Activated CD4-positive, alpha-beta T cell treated with anti-CD3 and anti-CD28 coated beads for 36 hours (primary cell): ENCODE results near the gene CREBBP. TPM values are rescaled to one million over a fixed set of nuclear protein-coding genes. Genes with fewer than 3 reads are reported as not detected.

Experiments
- ATAC-seq: fragments of 200-7000 bp; cut with Tn5 transposase; one replicate; pipeline ENCODE4 v1.10.0; 2021; ENCODE audit warnings: mild to moderate bottlenecking, moderate library complexity
- CTCF ChIA-PET: fragments of 350-600 bp; sonication (Branson Sonifier 250); formaldehyde crosslinking; loops from one replicate; lab custom pipeline; 2021; ENCODE audit warnings: antibody characterized with exemption; lab: Charles Lee
- POLR2A ChIA-PET: fragments of 350-600 bp; sonication (Branson Sonifier 250); formaldehyde crosslinking; loops from one replicate; lab custom pipeline; 2021; ENCODE audit warnings: antibody characterized with exemption, inconsistent platforms; lab: Charles Lee
- DNase-seq: peaks from one replicate; pipeline ENCODE4 v3.0.0-alpha.2; 2020
- H3K27ac Mint-ChIP-seq: one replicate; pipeline ENCODE4 v1.8.0; 2021; ENCODE audit warnings: mixed read lengths
- H3K27me3 Mint-ChIP-seq: one replicate; pipeline ENCODE4 v1.8.0; 2021; ENCODE audit warnings: mixed read lengths
- H3K36me3 Mint-ChIP-seq: one replicate; pipeline ENCODE4 v1.8.0; 2021; ENCODE audit warnings: low read depth, mixed read lengths
- H3K4me1 Mint-ChIP-seq: one replicate; pipeline ENCODE4 v1.8.0; 2021; ENCODE audit warnings: mixed read lengths
- H3K4me3 Mint-ChIP-seq: one replicate; pipeline ENCODE4 v1.8.0; 2021; ENCODE audit warnings: mild to moderate bottlenecking, moderate library complexity, mixed read lengths
- H3K9me3 Mint-ChIP-seq: one replicate; pipeline ENCODE4 v1.8.0; 2021; ENCODE audit warnings: low read depth, mixed read lengths
- intact Hi-C, 2 experiments: fragments of 100-400 bp; cut with DNase I in 1 of 2; cut with micrococcal nuclease in 1 of 2; formaldehyde crosslinking; loops; one replicate each; pipeline versions ENCODE4 v1.14.2 to v1.15.1; 2022 to 2024; cut with DNase I, micrococcal nuclease
- total RNA-seq, 2 experiments: library from RNA; stranded (reverse); gene quantifications; one replicate each; pipeline ENCODE4 v1.2.3, GENCODE V29; 2021

Gene CREBBP
- total RNA-seq, 2 experiments from 2014 or later = 28.1 to 37.4 TPM

GRCh38 chr16:3731126-3731935 is 149.2 kb downstream of the CREBBP start:
- Mint-ChIP-seq H3K4me1 (no peaks in the 10 kb centered on the region), H3K4me3 (no peak overlapping the region), H3K27me3 (no peaks in the 10 kb centered on the region), H3K27ac (no peak overlapping the region), H3K9me3 (no peaks in the 10 kb centered on the region), H3K36me3 (peaks cover 50% of the 10 kb centered on the region)
- ChIA-PET CTCF (interaction anchor here (0.7 kb wide), 1 partner anchor 88 kb away, joined by 3 read pairs; no protein-coding TSS in a partner anchor), POLR2A (no interaction called here)
- no peak for DNase-seq
- intact Hi-C loops = no loop called here
- no peak for ATAC-seq

- POLR2A ChIA-PET = no interaction called here
- DNase-seq (no peak), ATAC-seq (no peak)
- intact Hi-C loops = no loop called here
- no peak overlapping the region for H3K4me3 Mint-ChIP-seq
- H3K4me1 Mint-ChIP-seq = no peaks in the 10 kb centered on the region
- peaks cover 44% of the 10 kb centered on the region for H3K36me3 Mint-ChIP-seq
- no peaks in the 10 kb centered on the region for H3K9me3 Mint-ChIP-seq
- H3K27me3 Mint-ChIP-seq = no peaks in the 10 kb centered on the region
- CTCF ChIA-PET = interaction anchor here (0.7 kb wide), 1 partner anchor 89 kb away, joined by 3 read pairs; no protein-coding TSS in a partner anchor
- H3K27ac Mint-ChIP-seq = no peak overlapping the region
These were observed 150.1 kb downstream of the CREBBP start for GRCh38 chr16:3730161-3731125.

GRCh38 chr16:3729161-3730112 is 151.1 kb downstream of the CREBBP start:
- H3K9me3 Mint-ChIP-seq = no peaks in the 10 kb centered on the region
- no peak overlapping the region for H3K4me3 Mint-ChIP-seq
- no peak overlapping the region for H3K27ac Mint-ChIP-seq
- H3K36me3 Mint-ChIP-seq = peaks cover 39% of the 10 kb centered on the region
- CTCF ChIA-PET = no interaction called here
- intact Hi-C loops = no loop called here
- POLR2A ChIA-PET = no interaction called here
- no peaks in the 10 kb centered on the region for H3K4me1 Mint-ChIP-seq
- ATAC-seq (no peak), DNase-seq (no peak)
- H3K27me3 Mint-ChIP-seq = no peaks in the 10 kb centered on the region

GRCh38 chr16:3728424-3729160 is 151.9 kb downstream of the CREBBP start:
- intact Hi-C loops = no loop called here
- no peaks in the 10 kb centered on the region for H3K27me3 Mint-ChIP-seq
- H3K4me3 Mint-ChIP-seq = no peak overlapping the region
- no peak for ATAC-seq
- ChIA-PET CTCF (no interaction called here), POLR2A (no interaction called here)
- no peaks in the 10 kb centered on the region for H3K9me3 Mint-ChIP-seq
- no peak for DNase-seq
- no peak overlapping the region for H3K27ac Mint-ChIP-seq
- no peaks in the 10 kb centered on the region for H3K4me1 Mint-ChIP-seq
- H3K36me3 Mint-ChIP-seq = peaks cover 34% of the 10 kb centered on the region

- Mint-ChIP-seq H3K4me1 (no peaks in the 10 kb centered on the region), H3K4me3 (no peak overlapping the region), H3K27ac (no peak overlapping the region), H3K27me3 (no peaks in the 10 kb centered on the region), H3K9me3 (no peaks in the 10 kb centered on the region), H3K36me3 (peaks cover 31% of the 10 kb centered on the region)
- ATAC-seq (no peak), DNase-seq (no peak)
- ChIA-PET CTCF (no interaction called here), POLR2A (no interaction called here)
- intact Hi-C loops = no loop called here
These were observed 152.6 kb downstream of the CREBBP start for GRCh38 chr16:3727806-3728381.

- Mint-ChIP-seq H3K9me3 (no peaks in the 10 kb centered on the region), H3K27ac (no peak overlapping the region), H3K36me3 (peaks cover 23% of the 10 kb centered on the region), H3K4me3 (no peak overlapping the region), H3K4me1 (no peaks in the 10 kb centered on the region), H3K27me3 (no peaks in the 10 kb centered on the region)
- ChIA-PET CTCF (no interaction called here), POLR2A (no interaction called here)
- intact Hi-C loops = no loop called here
- ATAC-seq (no peak), DNase-seq (peak; percentile 17)
These were observed 154.4 kb downstream of the CREBBP start for GRCh38 chr16:3726021-3726687.

- intact Hi-C loops = no loop called here
- CTCF ChIA-PET = no interaction called here
- POLR2A ChIA-PET = no interaction called here
These were observed 155.2 kb downstream of the CREBBP start for GRCh38 chr16:3725276-3725675.

GRCh38 chr16:3722508-3722907 is 158.0 kb downstream of the CREBBP start:
- no peak for DNase-seq
- peaks cover 8% of the 10 kb centered on the region for H3K4me1 Mint-ChIP-seq

More at GRCh38 chr16:3725276-3725675, 155.2 kb downstream of the CREBBP start:
- Mint-ChIP-seq H3K27ac (no peak overlapping the region), H3K4me1 (no peaks in the 10 kb centered on the region), H3K4me3 (no peak overlapping the region), H3K9me3 (no peaks in the 10 kb centered on the region), H3K36me3 (peaks cover 18% of the 10 kb centered on the region), H3K27me3 (no peaks in the 10 kb centered on the region)
- DNase-seq (no peak), ATAC-seq (no peak)

GRCh38 chr16:3720418-3720817 is 160.1 kb downstream of the CREBBP start:
- POLR2A ChIA-PET = no interaction called here
- no peaks in the 10 kb centered on the region for H3K27me3 Mint-ChIP-seq
- H3K4me3 Mint-ChIP-seq = no peak overlapping the region

More at GRCh38 chr16:3722508-3722907, 158.0 kb downstream of the CREBBP start:
- ATAC-seq = no peak
- ChIA-PET POLR2A (no interaction called here), CTCF (no interaction called here)
- Mint-ChIP-seq H3K4me3 (no peak overlapping the region), H3K27me3 (no peaks in the 10 kb centered on the region), H3K27ac (no peak overlapping the region), H3K9me3 (no peaks in the 10 kb centered on the region), H3K36me3 (peaks cover under 1% of the 10 kb centered on the region)
- intact Hi-C loops = no loop called here

GRCh38 chr16:3718628-3719027 is 161.9 kb downstream of the CREBBP start:
- Mint-ChIP-seq H3K36me3 (peaks cover 21% of the 10 kb centered on the region), H3K27me3 (no peaks in the 10 kb centered on the region), H3K4me1 (peaks cover 35% of the 10 kb centered on the region), H3K9me3 (no peaks in the 10 kb centered on the region), H3K27ac (no peak overlapping the region), H3K4me3 (peak overlapping the region; percentile 89)
- CTCF ChIA-PET = no interaction called here
- intact Hi-C loops = loop anchor here in 1 of 2 experiments (10.0 kb wide), 1 partner anchor 156 kb away; no protein-coding TSS in a partner anchor
- POLR2A ChIA-PET = interaction anchor here (0.7 kb wide), 1 partner anchor 149 kb away, joined by 3 read pairs; no protein-coding TSS in a partner anchor
- no peak for DNase-seq
- no peak for ATAC-seq

More at GRCh38 chr16:3720418-3720817, 160.1 kb downstream of the CREBBP start:
- peaks cover 18% of the 10 kb centered on the region for H3K4me1 Mint-ChIP-seq
- DNase-seq (no peak), ATAC-seq (no peak)
- peaks cover 9% of the 10 kb centered on the region for H3K36me3 Mint-ChIP-seq
- intact Hi-C loops = no loop called here
- CTCF ChIA-PET = no interaction called here
- no peaks in the 10 kb centered on the region for H3K9me3 Mint-ChIP-seq
- H3K27ac Mint-ChIP-seq = no peak overlapping the region
